Ishikawa (cell line): ENCODE results near the gene ERCC6L2.

Experiments used
- CEBPB ChIP-seq: IDR thresholded peaks from 2 replicates; pipeline ENCODE4 v1.6.1; 2012
- CREB1 ChIP-seq: IDR thresholded peaks from 2 replicates; pipeline ENCODE4 v1.6.1; 2012; ENCODE audit warnings: low read depth
- EGR1 ChIP-seq: IDR thresholded peaks from 2 replicates; pipeline ENCODE4 v1.6.1; 2012
- EP300 ChIP-seq: IDR thresholded peaks from 2 replicates; pipeline ENCODE4 v1.6.1; 2012; ENCODE audit warnings: borderline replicate concordance
- FOXM1 ChIP-seq: IDR thresholded peaks from 2 replicates; pipeline ENCODE4 v1.6.1; 2012; ENCODE audit warnings: low read depth, borderline replicate concordance
- MAX ChIP-seq: IDR thresholded peaks from 2 replicates; pipeline ENCODE4 v1.6.1; 2012
- NFIC ChIP-seq: IDR thresholded peaks from 2 replicates; pipeline ENCODE4 v1.6.1; 2012
- RAD21 ChIP-seq: IDR thresholded peaks from 2 replicates; pipeline ENCODE4 v1.6.1; 2012; ENCODE audit warnings: low read depth
- REST ChIP-seq: IDR thresholded peaks from 2 replicates; pipeline ENCODE4 v1.6.1; 2012; ENCODE audit warnings: low read depth, mild to moderate bottlenecking
- TAF1 ChIP-seq: IDR thresholded peaks from 2 replicates; pipeline ENCODE4 v1.6.1; 2012; ENCODE audit warnings: low read depth, mild to moderate bottlenecking
- TCF12 ChIP-seq: IDR thresholded peaks from 2 replicates; pipeline ENCODE4 v1.6.1; 2012; ENCODE audit warnings: low read depth
- TEAD4 ChIP-seq: IDR thresholded peaks from 2 replicates; pipeline ENCODE4 v1.6.1; 2012
- USF1 ChIP-seq: IDR thresholded peaks from 2 replicates; pipeline ENCODE4 v1.6.1; 2012
- YY1 ChIP-seq: IDR thresholded peaks from 2 replicates; pipeline ENCODE4 v1.6.1; 2012; ENCODE audit warnings: low read depth
- ZBTB7A ChIP-seq: IDR thresholded peaks from 2 replicates; pipeline ENCODE4 v1.6.1; 2012; ENCODE audit warnings: low read depth

ERCC6L2 gene

GRCh38 chr9:95999390-95999789 is 123.9 kb downstream of the ERCC6L2 start:
- no peak for TF ChIP-seq FOXM1
- no peak for TF ChIP-seq TCF12
- no peak for TF ChIP-seq CREB1
- no peak for TF ChIP-seq CEBPB
- TF ChIP-seq EGR1: no peak
- no peak for TF ChIP-seq TAF1
- TF ChIP-seq TEAD4: no peak
- TF ChIP-seq ZBTB7A: no peak
- TF ChIP-seq EP300: no peak
- no peak for TF ChIP-seq YY1
- TF ChIP-seq NFIC: no peak
- TF ChIP-seq MAX: no peak
- TF ChIP-seq RAD21: no peak

- TF ChIP-seq FOXM1 (no peak), NFIC (no peak), REST (no peak), CREB1 (no peak), EP300 (no peak), CEBPB (no peak), EGR1 (no peak), USF1 (no peak), YY1 (no peak), TEAD4 (no peak), ZBTB7A (no peak), RAD21 (no peak)
Measured at GRCh38 chr9:96004379-96004778, 128.9 kb downstream of the ERCC6L2 start.

- no peak for TF ChIP-seq RAD21
- no peak for TF ChIP-seq ZBTB7A
- TF ChIP-seq MAX: no peak
- no peak for TF ChIP-seq USF1
- no peak for TF ChIP-seq NFIC
- no peak for TF ChIP-seq TAF1
- TF ChIP-seq EGR1: no peak
- no peak for TF ChIP-seq TCF12
- TF ChIP-seq REST: no peak
- no peak for TF ChIP-seq EP300
- no peak for TF ChIP-seq CEBPB
- TF ChIP-seq FOXM1: no peak
- no peak for TF ChIP-seq YY1
- TF ChIP-seq CREB1: no peak
- no peak for TF ChIP-seq TEAD4
Measured at GRCh38 chr9:96006296-96006879, 130.9 kb downstream of the ERCC6L2 start.

- TF ChIP-seq FOXM1 (no peak), REST (no peak), TAF1 (no peak), TCF12 (no peak), RAD21 (no peak), MAX (no peak), EP300 (no peak), USF1 (no peak), CREB1 (no peak), ZBTB7A (no peak), TEAD4 (no peak), NFIC (no peak)
Measured at GRCh38 chr9:96006961-96007360, 131.5 kb downstream of the ERCC6L2 start.
